NT2/D1 (cell line): ENCODE results near the gene IFI27L2.

Experiments
- SUZ12 ChIP-seq: IDR thresholded peaks from 2 replicates; pipeline ENCODE4 v1.6.1; 2011; ENCODE audit not compliant: insufficient read length, insufficient read depth; ENCODE audit errors: extremely low read depth
- ZNF274 ChIP-seq: IDR thresholded peaks from 2 replicates; pipeline ENCODE4 v1.6.1; 2011; ENCODE audit warnings: mild to moderate bottlenecking, low read depth, low read length

DNA sequence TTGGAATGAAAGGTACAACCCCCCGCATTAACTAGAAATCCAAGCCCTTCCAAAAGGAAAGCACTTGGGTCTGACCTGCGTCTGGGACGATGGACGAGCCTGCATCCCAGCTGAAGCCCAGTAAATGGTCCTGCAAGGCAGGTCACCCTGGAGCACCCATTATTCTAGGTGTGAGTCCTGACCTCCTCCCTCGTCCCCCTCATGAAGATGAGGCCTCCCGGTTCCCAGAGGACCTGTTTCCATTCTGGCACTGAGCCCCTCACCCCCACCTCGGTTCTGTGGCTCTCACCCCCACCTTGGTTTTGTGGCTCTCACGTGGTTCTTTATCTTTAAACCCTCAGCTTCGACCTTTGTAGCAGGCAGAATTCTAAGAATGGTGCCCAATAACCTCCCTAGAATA, 11.5 kb downstream of the IFI27L2 start:
- TF ChIP-seq ZNF274 (no peak), SUZ12 (no peak)
